NT2/D1 (cell line): ENCODE results near the gene TRMT11.

Source experiments
- DNase-seq: peaks from one replicate; pipeline ENCODE4 v3.0.0-alpha.2; 2011; ENCODE audit warnings: low read depth, low spot score
- H3K27me3 ChIP-seq: 2 replicates; pipeline ENCODE4 v1.6.0; 2011; ENCODE audit warnings: mild to moderate bottlenecking; ENCODE audit not compliant: insufficient read length, insufficient read depth
- H3K36me3 ChIP-seq: 2 replicates; pipeline ENCODE4 v1.6.1; 2011; ENCODE audit warnings: mild to moderate bottlenecking, low read length, mixed read lengths; ENCODE audit not compliant: insufficient read depth, insufficient read length
- H3K4me1 ChIP-seq: 2 replicates; pipeline ENCODE4 v1.5.1; 2011; ENCODE audit not compliant: insufficient read depth, insufficient read length
- H3K4me3 ChIP-seq: 2 replicates; pipeline ENCODE4 v1.5.1; 2011; ENCODE audit warnings: low read depth; ENCODE audit not compliant: insufficient read length
- H3K9ac ChIP-seq: 2 replicates; pipeline ENCODE4 v1.6.0; 2011; ENCODE audit warnings: low read depth; ENCODE audit not compliant: insufficient read length
- H3K9me3 ChIP-seq: 2 replicates; pipeline ENCODE4 v1.5.1; 2011; ENCODE audit warnings: mild to moderate bottlenecking, low read length; ENCODE audit not compliant: insufficient read depth
- SUZ12 ChIP-seq: IDR thresholded peaks from 2 replicates; pipeline ENCODE4 v1.6.1; 2011; ENCODE audit not compliant: insufficient read length, insufficient read depth; ENCODE audit errors: extremely low read depth
- YY1 ChIP-seq: IDR thresholded peaks from 2 replicates; pipeline ENCODE4 v1.6.1; 2011; ENCODE audit not compliant: insufficient read length, insufficient read depth
- ZNF274 ChIP-seq: IDR thresholded peaks from 2 replicates; pipeline ENCODE4 v1.6.1; 2011; ENCODE audit warnings: mild to moderate bottlenecking, low read depth, low read length

TRMT11 gene

DNA sequence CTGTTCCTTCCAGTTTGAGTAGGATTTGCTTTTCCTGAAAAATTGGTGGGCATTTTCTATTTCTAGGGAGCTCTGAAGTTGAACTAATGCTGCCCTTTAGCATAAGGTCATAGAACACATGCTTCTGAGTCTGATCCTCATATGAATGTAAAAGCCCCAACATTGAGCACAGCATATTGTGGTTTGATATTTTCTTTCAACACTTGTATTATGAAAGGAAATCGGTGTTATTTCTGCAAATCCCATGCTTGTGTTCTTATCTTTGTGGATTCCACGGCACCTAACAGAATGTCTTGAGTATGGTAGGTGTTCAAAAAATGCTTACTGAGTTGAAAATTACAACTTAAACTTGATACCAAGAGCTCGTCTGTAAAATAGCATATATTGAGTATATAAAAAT, 85.8 kb downstream of the TRMT11 start:
- no peak overlapping the region for H3K4me3 ChIP-seq
- no peaks in the 10 kb centered on the region for H3K4me1 ChIP-seq
- DNase-seq = no peak
- no peaks in the 10 kb centered on the region for H3K27me3 ChIP-seq
- H3K9me3 ChIP-seq = no peaks in the 10 kb centered on the region
- TF ChIP-seq SUZ12 = no peak
- TF ChIP-seq ZNF274 = no peak
- no peak for TF ChIP-seq YY1
- no peak overlapping the region for H3K9ac ChIP-seq
- H3K36me3 ChIP-seq = peaks cover 2% of the 10 kb centered on the region

- no peaks in the 10 kb centered on the region for H3K4me1 ChIP-seq
- no peaks in the 10 kb centered on the region for H3K9me3 ChIP-seq
- H3K9ac ChIP-seq = no peak overlapping the region
- no peaks in the 10 kb centered on the region for H3K27me3 ChIP-seq
- no peak for TF ChIP-seq YY1
- no peak for TF ChIP-seq SUZ12
- TF ChIP-seq ZNF274 = no peak
- no peak for DNase-seq
- H3K4me3 ChIP-seq = no peak overlapping the region
- H3K36me3 ChIP-seq = peaks cover 2% of the 10 kb centered on the region
Observed at GRCh38 chr6:126072834-126073233, 86.5 kb downstream of the TRMT11 start.

- Histone ChIP-seq H3K9me3 (no peaks in the 10 kb centered on the region), H3K4me3 (no peak overlapping the region), H3K4me1 (no peaks in the 10 kb centered on the region), H3K27me3 (no peaks in the 10 kb centered on the region), H3K36me3 (no peaks in the 10 kb centered on the region), H3K9ac (no peak overlapping the region)
- no peak for DNase-seq
- TF ChIP-seq ZNF274 (no peak), SUZ12 (no peak), YY1 (no peak)
Observed at GRCh38 chr6:126075335-126076071, 89.2 kb downstream of the TRMT11 start.

- DNase-seq = no peak
- H3K9ac ChIP-seq = no peak overlapping the region
- H3K36me3 ChIP-seq = no peaks in the 10 kb centered on the region
- TF ChIP-seq SUZ12 (no peak), YY1 (no peak), ZNF274 (no peak)
- H3K4me3 ChIP-seq = no peak overlapping the region
- no peaks in the 10 kb centered on the region for H3K4me1 ChIP-seq
- H3K9me3 ChIP-seq = no peaks in the 10 kb centered on the region
- H3K27me3 ChIP-seq = no peaks in the 10 kb centered on the region
Observed at GRCh38 chr6:126076992-126077664, 90.8 kb downstream of the TRMT11 start.

- Histone ChIP-seq H3K9me3 (no peaks in the 10 kb centered on the region), H3K4me3 (no peak overlapping the region), H3K27me3 (no peaks in the 10 kb centered on the region), H3K9ac (no peak overlapping the region), H3K4me1 (no peaks in the 10 kb centered on the region), H3K36me3 (no peaks in the 10 kb centered on the region)
- TF ChIP-seq ZNF274 = no peak
- no peak for TF ChIP-seq YY1
- TF ChIP-seq SUZ12 = no peak
- no peak for DNase-seq
Observed at GRCh38 chr6:126077810-126078776, 91.8 kb downstream of the TRMT11 start.

GRCh38 chr6:126083875-126084274, 97.5 kb downstream of the TRMT11 start:
- Histone ChIP-seq H3K36me3 (peaks cover 2% of the 10 kb centered on the region), H3K4me1 (no peaks in the 10 kb centered on the region), H3K9me3 (no peaks in the 10 kb centered on the region), H3K9ac (no peak overlapping the region), H3K4me3 (no peak overlapping the region), H3K27me3 (no peaks in the 10 kb centered on the region)
- DNase-seq = no peak
- TF ChIP-seq SUZ12 (no peak), YY1 (no peak), ZNF274 (no peak)

- Histone ChIP-seq H3K4me1 (no peaks in the 10 kb centered on the region), H3K4me3 (no peak overlapping the region), H3K9ac (no peak overlapping the region), H3K36me3 (peaks cover 2% of the 10 kb centered on the region), H3K27me3 (no peaks in the 10 kb centered on the region), H3K9me3 (no peaks in the 10 kb centered on the region)
- TF ChIP-seq ZNF274 (no peak), YY1 (no peak), SUZ12 (no peak)
- no peak for DNase-seq
Observed at GRCh38 chr6:126086560-126086959, 100.2 kb downstream of the TRMT11 start.
